Activated CD8-positive, alpha-beta memory T cell treated with anti-CD3 and anti-CD28 coated beads for 36 hours (primary cell): Measurements from ENCODE around the gene B3GALNT1. TPM values are rescaled to one million over a fixed set of nuclear protein-coding genes. Genes with fewer than 3 reads are reported as not detected.

Source experiments
- CTCF ChIA-PET: fragments of 350-600 bp; sonication (Branson Sonifier 250); formaldehyde crosslinking; loops from one replicate; lab custom pipeline; 2021; ENCODE audit warnings: antibody characterized with exemption; lab: Charles Lee
- POLR2A ChIA-PET: fragments of 350-600 bp; sonication (Branson Sonifier 250); formaldehyde crosslinking; loops from one replicate; lab custom pipeline; 2021; ENCODE audit warnings: antibody characterized with exemption; lab: Charles Lee
- total RNA-seq, 2 experiments: library from RNA; stranded (reverse); gene quantifications; one replicate each; pipeline ENCODE4 v1.2.3, GENCODE V29; 2021

The B3GALNT1 gene
- total RNA-seq, result 1 to 10 TPM; 2.7 to 3.4 TPM

DNA sequence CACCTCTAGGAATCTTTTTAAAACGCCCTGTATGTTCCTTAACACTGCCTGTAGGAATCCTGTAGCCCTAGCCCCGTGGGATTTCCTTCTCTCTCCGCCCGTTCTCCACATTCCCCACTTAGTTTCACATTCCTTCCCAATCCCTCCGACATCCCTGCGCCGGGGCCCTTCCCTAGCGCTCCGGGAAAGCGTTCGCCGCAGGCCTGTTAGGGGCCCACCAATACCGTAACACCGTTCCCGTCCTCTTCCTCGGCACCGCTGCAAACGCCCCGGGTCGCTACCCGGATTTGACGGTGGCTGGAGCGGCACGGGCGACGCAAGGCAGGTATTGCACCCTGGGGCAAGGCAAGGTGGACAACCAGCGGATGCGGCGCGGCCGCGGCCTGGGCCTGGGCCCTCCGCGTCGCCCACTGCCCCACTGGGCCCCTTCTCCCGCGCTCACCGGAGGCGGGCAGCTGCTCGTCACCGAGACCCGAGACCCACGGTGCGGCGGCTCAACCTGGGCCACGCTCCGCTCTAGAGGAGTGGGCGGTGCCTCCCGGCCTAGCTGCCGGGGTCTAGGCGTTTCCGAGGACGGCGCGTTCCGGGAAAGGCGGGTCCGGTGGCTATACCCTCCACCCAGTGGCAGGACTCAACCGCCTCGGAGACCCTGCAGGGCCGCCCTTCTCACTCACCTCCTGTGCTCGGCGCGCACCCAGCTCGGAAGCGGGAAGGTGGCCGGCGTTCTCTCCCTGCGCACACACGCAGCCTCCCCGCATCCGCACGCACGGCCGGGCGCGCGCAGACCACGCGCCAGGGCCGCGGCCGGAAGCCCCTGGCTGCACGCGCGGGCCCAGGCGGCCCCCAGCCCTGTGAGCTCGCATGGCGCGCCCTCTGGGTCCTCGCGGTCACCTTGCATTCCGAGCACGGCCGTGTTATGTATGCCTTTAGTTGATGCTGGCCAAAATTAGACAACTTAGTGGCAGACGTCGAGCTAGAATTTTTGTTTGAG is at the start of gene B3GALNT1:
Gene B3GALNT1, minus strand, starts transcription at position 789 of the 991 bp plus-strand sequence. CDS start 18,595 bp downstream, outside the sequence.
- CTCF ChIA-PET, result no interaction called here
- POLR2A ChIA-PET, result no interaction called here

- ChIA-PET POLR2A (no interaction called here), CTCF (no interaction called here)
Measured at GRCh38 chr3:161153480-161153879, 48.3 kb upstream of the B3GALNT1 start.

- ChIA-PET POLR2A (no interaction called here), CTCF (no interaction called here)
Measured at GRCh38 chr3:161150001-161150525, 44.9 kb upstream of the B3GALNT1 start.

DNA sequence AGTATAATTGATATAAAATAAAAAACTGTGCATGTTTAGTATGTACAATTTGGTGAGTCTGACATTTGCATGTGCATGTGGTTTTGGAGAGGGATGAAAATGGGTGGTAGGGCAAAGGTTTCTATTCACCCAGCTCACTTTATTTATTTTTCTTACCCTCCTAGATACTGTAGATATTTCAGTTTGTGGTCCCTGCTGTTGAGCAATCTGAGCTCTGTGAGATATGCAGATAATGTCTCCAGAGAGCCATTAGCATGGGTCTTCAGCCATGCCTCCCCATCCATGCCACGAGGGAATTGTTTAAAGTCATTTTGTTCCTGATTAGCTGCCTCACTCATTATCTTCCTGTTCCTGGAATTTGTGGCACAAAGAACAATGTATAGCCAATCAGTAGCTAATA is 44.4 kb upstream of the B3GALNT1 start:
- POLR2A ChIA-PET, result no interaction called here
- CTCF ChIA-PET, result no interaction called here

DNA sequence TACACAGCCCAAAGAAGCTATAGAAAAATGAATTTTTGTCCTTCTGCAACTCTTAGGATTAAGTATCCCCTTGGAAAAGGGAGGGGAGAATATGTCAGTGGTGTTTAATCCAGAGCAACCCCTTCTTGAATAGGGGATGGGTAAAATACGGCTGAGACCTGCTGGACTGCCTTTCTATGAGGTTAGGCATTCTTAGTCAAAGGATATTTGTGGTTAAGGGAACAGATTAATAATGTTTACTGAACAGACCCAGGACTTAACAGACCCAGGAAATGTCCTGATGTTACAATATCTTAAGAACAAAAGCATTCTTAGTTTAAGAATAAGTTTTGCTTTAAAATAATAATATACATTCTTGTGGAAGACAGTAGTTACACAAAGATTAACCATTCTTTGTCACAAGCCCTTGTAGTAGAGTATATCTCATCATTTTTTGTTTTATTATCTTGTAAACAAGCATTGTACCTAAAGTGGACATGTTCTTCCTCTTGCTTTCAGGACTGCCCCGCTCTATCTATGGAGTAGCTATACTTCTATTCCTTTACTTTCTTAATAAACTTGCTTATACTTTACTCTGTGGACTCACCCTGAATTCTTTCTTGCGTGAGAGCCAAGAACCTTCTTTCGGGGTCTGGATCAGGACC is 43.8 kb upstream of the B3GALNT1 start:
- ChIA-PET POLR2A (no interaction called here), CTCF (no interaction called here)

DNA sequence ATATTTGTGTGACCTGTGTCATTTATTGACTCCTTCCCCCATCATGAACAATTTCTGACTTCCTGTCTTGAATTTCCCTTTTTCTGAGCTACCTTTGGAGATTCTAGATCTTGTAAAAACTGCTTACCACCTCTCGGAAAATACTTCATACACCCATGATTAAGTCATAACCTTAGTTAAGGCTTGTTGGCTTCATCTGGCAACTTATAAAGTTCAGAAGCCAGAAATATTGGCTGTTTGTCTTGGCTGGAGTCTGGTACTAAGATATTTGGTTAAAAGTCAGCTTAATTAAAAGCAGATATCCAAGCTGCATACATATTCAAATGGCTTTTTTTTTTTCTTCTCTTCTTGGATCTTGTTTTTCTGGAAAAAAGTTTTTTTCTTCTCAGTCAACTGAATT is 37.3 kb upstream of the B3GALNT1 start:
- POLR2A ChIA-PET, result no interaction called here
- CTCF ChIA-PET, result no interaction called here

- POLR2A ChIA-PET, result no interaction called here
- CTCF ChIA-PET, result no interaction called here
Measured at GRCh38 chr3:161139686-161140085, 34.5 kb upstream of the B3GALNT1 start.

DNA sequence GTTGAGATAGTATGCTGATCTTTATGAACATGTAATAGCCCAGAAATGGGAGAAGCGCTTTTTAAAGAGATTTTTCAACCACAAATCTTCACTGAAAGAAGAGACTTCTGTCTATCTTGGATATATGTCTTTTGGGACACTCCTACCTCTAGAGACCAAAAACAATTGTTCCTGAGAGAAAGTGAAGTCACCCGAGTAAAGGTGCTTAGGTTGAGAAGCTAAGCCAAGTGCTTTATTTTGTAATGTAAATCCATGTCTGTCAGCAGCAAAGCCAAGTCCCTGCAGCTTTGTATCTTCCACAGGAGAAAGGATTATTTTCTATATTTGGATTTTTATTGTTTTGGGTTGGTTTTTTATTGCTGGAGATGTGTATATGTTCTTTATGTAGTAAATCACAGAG is 32.1 kb upstream of the B3GALNT1 start:
- ChIA-PET CTCF (no interaction called here), POLR2A (no interaction called here)

- ChIA-PET POLR2A (no interaction called here), CTCF (no interaction called here)
Measured at GRCh38 chr3:161132391-161132790, 27.2 kb upstream of the B3GALNT1 start.

DNA sequence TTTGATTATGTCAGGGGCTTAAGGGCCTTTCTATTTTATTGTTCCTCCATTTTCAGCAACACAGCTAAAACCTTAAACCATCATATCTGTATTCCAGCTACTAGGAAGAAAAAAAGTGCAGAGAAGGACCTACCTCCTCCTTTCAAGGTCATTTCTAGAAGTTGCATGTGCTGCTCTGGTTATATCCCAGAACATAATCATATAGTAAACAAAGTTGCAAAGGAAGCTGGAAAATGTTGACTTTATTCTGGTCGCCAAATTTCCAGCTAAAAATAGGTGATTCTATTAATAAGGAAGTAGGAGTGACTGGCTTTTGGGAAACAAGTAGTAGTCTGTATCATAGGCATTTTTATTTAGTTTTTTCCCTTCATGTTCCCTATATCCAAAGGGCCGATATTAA is 21.3 kb upstream of the B3GALNT1 start:
- ChIA-PET CTCF (no interaction called here), POLR2A (no interaction called here)

GRCh38 chr3:161117646-161118045 is 12.5 kb upstream of the B3GALNT1 start:
- POLR2A ChIA-PET, result no interaction called here

DNA sequence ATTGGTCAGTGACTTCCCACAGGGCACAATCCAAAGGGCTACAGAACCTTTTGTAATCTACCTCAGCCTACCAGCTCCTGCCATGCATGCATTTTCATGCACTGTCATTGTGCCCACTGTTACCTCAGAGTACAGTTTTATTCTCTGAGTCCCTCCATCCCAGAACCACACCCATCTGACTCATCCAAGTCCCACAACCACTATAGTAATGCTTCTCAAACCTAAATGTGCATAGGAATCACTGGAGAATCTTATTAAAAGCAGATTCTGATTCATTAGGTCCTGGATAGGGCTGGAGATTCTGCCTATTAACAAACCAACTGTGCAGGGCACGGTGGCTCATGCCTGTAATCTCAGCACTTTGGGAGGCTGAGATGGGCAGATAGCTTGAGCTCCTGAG is 3.7 kb upstream of the B3GALNT1 start:
- ChIA-PET CTCF (no interaction called here), POLR2A (no interaction called here)

More at GRCh38 chr3:161117646-161118045, 12.5 kb upstream of the B3GALNT1 start:
- CTCF ChIA-PET, result no interaction called here

DNA sequence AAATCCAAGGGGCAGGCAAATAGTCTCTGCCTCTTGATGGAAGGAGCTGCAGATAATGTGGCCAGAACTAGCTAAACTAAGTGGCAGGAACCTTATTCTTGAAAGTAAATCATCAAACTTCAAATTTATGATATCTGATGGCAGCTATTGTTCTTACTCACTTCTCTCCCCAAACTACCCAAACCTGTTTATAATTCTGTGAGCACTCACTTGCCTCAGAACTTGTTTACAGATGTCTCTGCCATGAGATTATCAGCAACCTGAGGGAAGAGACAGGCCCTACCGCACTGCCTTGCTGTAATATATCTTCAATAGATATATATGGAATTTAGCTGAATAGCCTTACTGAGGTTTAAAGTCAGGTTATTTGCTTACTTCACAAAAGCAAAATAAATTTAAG is 2.2 kb upstream of the B3GALNT1 start:
- CTCF ChIA-PET, result no interaction called here
- POLR2A ChIA-PET, result no interaction called here

DNA sequence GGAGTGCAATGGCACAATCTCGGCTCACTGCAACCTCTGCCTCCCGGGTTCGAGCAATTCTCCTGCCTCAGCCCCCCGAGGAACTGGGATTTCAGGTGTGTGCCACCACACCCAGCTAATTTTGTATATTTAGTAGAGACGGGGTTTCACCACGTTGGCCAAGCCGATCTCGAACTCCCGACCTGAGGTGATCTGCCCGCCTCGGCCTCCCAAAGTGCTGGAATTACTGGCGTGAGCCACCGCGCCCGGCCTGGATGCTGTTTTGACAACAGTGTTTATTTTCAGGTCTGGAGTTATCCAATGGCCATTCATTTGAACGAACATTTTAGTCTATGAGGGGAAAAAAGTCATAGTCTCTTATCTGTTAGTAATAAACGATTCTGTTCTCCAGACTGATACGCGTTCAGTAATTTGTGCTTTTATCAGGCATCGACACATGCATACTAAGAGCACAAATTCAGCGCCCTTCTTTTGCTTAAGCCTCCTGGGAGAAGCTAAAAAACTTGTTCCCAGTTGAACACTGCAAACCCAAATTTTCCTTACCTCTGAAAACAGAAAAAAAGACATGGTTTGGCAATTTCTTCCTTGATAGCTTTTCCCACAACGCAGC is 1.3 kb downstream of the B3GALNT1 start:
- POLR2A ChIA-PET, result no interaction called here
- CTCF ChIA-PET, result no interaction called here

GRCh38 chr3:161101609-161102008 is 3.5 kb downstream of the B3GALNT1 start:
- CTCF ChIA-PET, result no interaction called here
- POLR2A ChIA-PET, result no interaction called here

DNA sequence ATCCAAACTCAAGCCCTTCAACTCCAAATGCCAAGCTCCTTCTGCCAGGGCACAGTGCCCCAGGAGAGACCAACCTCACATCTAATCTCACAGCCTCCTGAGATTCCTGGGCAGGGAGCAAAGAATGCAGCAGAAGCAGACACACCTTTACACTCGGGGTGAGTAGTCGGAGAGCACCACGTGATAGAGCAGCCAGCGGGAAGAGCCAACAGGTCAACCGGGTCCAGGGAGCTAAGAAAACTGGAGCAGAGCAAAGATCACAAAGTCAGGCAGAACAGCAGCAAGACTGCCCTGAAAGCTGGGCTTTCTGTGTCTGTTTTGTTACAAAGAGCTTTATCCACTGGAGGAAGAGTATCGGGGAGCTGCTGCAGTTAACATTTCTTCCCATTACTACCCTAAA is 4.2 kb downstream of the B3GALNT1 start:
- ChIA-PET CTCF (no interaction called here), POLR2A (no interaction called here)

- CTCF ChIA-PET, result no interaction called here
- POLR2A ChIA-PET, result no interaction called here
Measured at GRCh38 chr3:161096771-161097367, 8.3 kb downstream of the B3GALNT1 start.

GRCh38 chr3:161093895-161094294 is 11.3 kb downstream of the B3GALNT1 start:
- ChIA-PET CTCF (no interaction called here), POLR2A (no interaction called here)

DNA sequence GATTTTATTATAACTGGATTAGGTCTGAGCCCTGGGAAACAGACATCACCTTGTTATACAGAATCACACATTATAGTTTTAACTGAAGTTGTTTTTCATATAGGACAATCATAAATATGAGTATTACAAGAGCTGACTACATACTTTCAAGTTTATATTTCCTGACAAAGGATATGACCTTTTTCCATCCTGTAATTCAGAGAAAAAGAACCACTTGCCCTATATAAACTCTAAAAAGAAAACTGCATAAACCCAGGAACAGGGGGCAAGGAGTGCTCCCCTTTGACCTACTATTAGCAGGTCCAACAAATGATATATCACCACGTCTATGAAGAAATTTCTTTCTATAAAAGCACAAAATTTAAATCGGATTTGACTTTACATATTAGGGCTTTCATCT is 20.9 kb downstream of the B3GALNT1 start:
- CTCF ChIA-PET, result no interaction called here
- POLR2A ChIA-PET, result no interaction called here

- ChIA-PET POLR2A (no interaction called here), CTCF (no interaction called here)
Measured at GRCh38 chr3:161083131-161083530, 22.0 kb downstream of the B3GALNT1 start.
